HG02642 (cell line): ENCODE measurements around the gene PTGIR.

Experiments
- ATAC-seq: cut with Tn5 transposase; IDR thresholded peaks from one replicate; pipeline ENCODE4 v1.9.1; 2021; ENCODE audit warnings: mild to moderate bottlenecking; ENCODE audit not compliant: unreplicated experiment, poor library complexity

PTGIR gene

GRCh38 chr19:46617601-46618000 lies 7.3 kb downstream of the PTGIR start:
- ATAC-seq = no peak

GRCh38 chr19:46616631-46617322 lies 8.1 kb downstream of the PTGIR start:
- no peak for ATAC-seq

- no peak for ATAC-seq
Measured at GRCh38 chr19:46615966-46616365, 8.9 kb downstream of the PTGIR start.

GRCh38 chr19:46614114-46614722 lies 10.7 kb downstream of the PTGIR start:
- peak; percentile 49 for ATAC-seq

GRCh38 chr19:46613525-46613924 lies 11.4 kb downstream of the PTGIR start:
- ATAC-seq = no peak

GRCh38 chr19:46611776-46612175 lies 13.1 kb downstream of the PTGIR start:
- no peak for ATAC-seq

- no peak for ATAC-seq
Measured at GRCh38 chr19:46610851-46611770, 13.8 kb downstream of the PTGIR start.

- ATAC-seq = no peak
Measured at GRCh38 chr19:46610413-46610775, 14.5 kb downstream of the PTGIR start.

GRCh38 chr19:46609511-46610412 lies 15.1 kb downstream of the PTGIR start:
- ATAC-seq = no peak

- ATAC-seq = no peak
Measured at GRCh38 chr19:46608581-46609345, 16.1 kb downstream of the PTGIR start.

GRCh38 chr19:46608178-46608577 lies 16.7 kb downstream of the PTGIR start:
- no peak for ATAC-seq

GRCh38 chr19:46607448-46607841 lies 17.4 kb downstream of the PTGIR start:
- no peak for ATAC-seq

GRCh38 chr19:46606681-46607447 lies 18.0 kb downstream of the PTGIR start:
- no peak for ATAC-seq

GRCh38 chr19:46606019-46606418 lies 18.9 kb downstream of the PTGIR start:
- ATAC-seq = no peak

GRCh38 chr19:46605356-46605821 lies 19.5 kb downstream of the PTGIR start:
- no peak for ATAC-seq

- no peak for ATAC-seq
Measured at GRCh38 chr19:46604781-46605355, 20.0 kb downstream of the PTGIR start.

GRCh38 chr19:46603752-46604231 lies 21.1 kb downstream of the PTGIR start:
- no peak for ATAC-seq

GRCh38 chr19:46603195-46603637 lies 21.7 kb downstream of the PTGIR start:
- no peak for ATAC-seq
